ENCODE results near the gene TMEM231.

GRCh38 chr16:75589306-75589705, 33.3 kb upstream of the TMEM231 start:
- TF ChIP-seq POLR2A (IDR thresholded peaks at IDR 0.05) (no peak), CTCF (IDR thresholded peaks at IDR 0.05) (no peak), POLR2AphosphoS5 (IDR thresholded peaks at IDR 0.05; ENCODE audit: insufficient read depth in 1 of 2, low read depth in 1 of 2) (no peak)

All from vagina (tissue), 2 donors.